Keratinocyte (primary cell): ENCODE data around the gene LTBP3. TPM values are rescaled to one million over a fixed set of nuclear protein-coding genes. Genes with fewer than 3 reads are reported as not detected.

ENCODE experiments used
- DNase-seq: peaks from one replicate; pipeline ENCODE4 v3.0.0-alpha.2; 2011; ENCODE audit warnings: low read depth, missing footprints, low spot score
- FAIRE-seq: peaks from 2 replicates; lab custom pipeline; 2011; peaks lifted over from hg19 to GRCh38; lab: Jason Lieb, UNC
- H2AFZ ChIP-seq: 2 replicates; pipeline ENCODE4 v1.6.0; 2012; ENCODE audit warnings: low read length, control low read depth, inconsistent platforms; ENCODE audit not compliant: control insufficient read depth
- H3K27ac ChIP-seq: 2 replicates; pipeline ENCODE4 v1.5.1; 2011; ENCODE audit warnings: low read length; ENCODE audit not compliant: control insufficient read depth, insufficient read depth
- H3K27me3 ChIP-seq: 3 replicates; pipeline ENCODE4 v1.6.0; 2011; ENCODE audit warnings: low read length; ENCODE audit not compliant: control insufficient read depth, insufficient read depth; ENCODE audit errors: extremely low read depth
- H3K36me3 ChIP-seq, 2 experiments: 2 replicates in 1 of 2; 3 replicates in 1 of 2; pipeline ENCODE4 v1.5.1; 2011; ENCODE audit warnings: low read length in 2 of 2, mild to moderate bottlenecking in 1 of 2; ENCODE audit not compliant: control insufficient read depth in 2 of 2, insufficient read depth in 2 of 2; ENCODE audit errors: extremely low read depth in 1 of 2
- H3K4me1 ChIP-seq: 3 replicates; pipeline ENCODE4 v1.5.1; 2011; ENCODE audit warnings: low read length; ENCODE audit not compliant: control insufficient read depth, insufficient read depth; ENCODE audit errors: extremely low read depth
- H3K4me2 ChIP-seq: 3 replicates; pipeline ENCODE4 v1.6.0; 2011; ENCODE audit warnings: low read depth, low read length; ENCODE audit not compliant: control insufficient read depth, insufficient read depth; ENCODE audit errors: extremely low read depth
- H3K4me3 ChIP-seq, 3 experiments: fragments of 200-600 bp in 1 of 3; sonication (generic) in 1 of 3; 2 replicates in 2 of 3; 3 replicates in 1 of 3; pipeline ENCODE4 v1.5.1; 2011 to 2016; ENCODE audit warnings: low read length in 3 of 3, mild to moderate bottlenecking in 3 of 3, control low read depth in 2 of 3, inconsistent platforms in 1 of 3, low read depth in 1 of 3, mixed read lengths in 1 of 3, mixed run types in 1 of 3, moderate library complexity in 1 of 3; ENCODE audit not compliant: control insufficient read depth in 2 of 3, insufficient read depth in 2 of 3; ENCODE audit errors: extremely low read depth in 1 of 3
- H3K79me2 ChIP-seq: 2 replicates; pipeline ENCODE4 v1.6.0; 2012; ENCODE audit warnings: low read length; ENCODE audit not compliant: control insufficient read depth, insufficient read depth
- H3K9ac ChIP-seq: 3 replicates; pipeline ENCODE4 v1.6.0; 2011; ENCODE audit warnings: low read length; ENCODE audit not compliant: control insufficient read depth, insufficient read depth; ENCODE audit errors: extremely low read depth
- H3K9me1 ChIP-seq: 3 replicates; pipeline ENCODE4 v1.6.0; 2011; ENCODE audit warnings: low read length; ENCODE audit not compliant: control insufficient read depth, insufficient read depth; ENCODE audit errors: extremely low read depth
- H3K9me3 ChIP-seq: 2 replicates; pipeline ENCODE4 v1.5.1; 2012; ENCODE audit warnings: low read depth, low read length; ENCODE audit not compliant: control insufficient read depth
- H4K20me1 ChIP-seq: 3 replicates; pipeline ENCODE4 v1.6.0; 2011; ENCODE audit warnings: low read length; ENCODE audit not compliant: control insufficient read depth, insufficient read depth; ENCODE audit errors: extremely low read depth
- EZH2 ChIP-seq: IDR thresholded peaks from one replicate; pipeline ENCODE4 v1.6.1; 2012; ENCODE audit warnings: inconsistent platforms, mild to moderate bottlenecking, low read length, moderate library complexity
- dilution Hi-C: fragments of 300-500 bp; cut with MboI; formaldehyde crosslinking; loops from one replicate; pipeline ENCODE4 v1.7.0; 2020; ENCODE audit warnings: low sequenced_read_pairs; ENCODE audit not compliant: extremely low pct_ligation_motif_present
- polyA plus RNA-seq, 5 experiments: library from polyadenylated mRNA; depleted of rRNA in 3 of 5; stranded (reverse) in 3 of 5; stranded (forward) in 1 of 5; unstranded in 1 of 5; fragments of >200 nt; gene quantifications; 1 replicate in 1 of 5; 2 replicates in 3 of 5; 3 replicates in 1 of 5; pipeline versions ENCODE4 v1.2.1 to v1.2.3, GENCODE V29; 2011 to 2012; ENCODE audit warnings: missing spikeins in 2 of 5, low read depth in 1 of 5, low replicate concordance in 1 of 5
- TF ChIP-seq, protein P1 (sequence below), 3 experiments: IDR thresholded peaks in 1 of 3; conservative IDR thresholded peaks in 1 of 3; optimal IDR thresholded peaks in 1 of 3; 2 replicates in 2 of 3; 3 replicates in 1 of 3; pipeline versions ENCODE3 to v1.5.1; 2011; ENCODE audit warnings: low read length in 3 of 3, mild to moderate bottlenecking in 3 of 3, moderate library complexity in 2 of 3, control low read depth in 1 of 3, inconsistent platforms in 1 of 3; ENCODE audit not compliant: insufficient read depth in 2 of 3; ENCODE audit errors: extremely low read depth in 1 of 3

The LTBP3 gene
- polyA plus RNA-seq, 1 donor (not counting 4 experiments of a cell fraction or from before 2014, with no cell fraction given) = 9.1 TPM

DNA sequence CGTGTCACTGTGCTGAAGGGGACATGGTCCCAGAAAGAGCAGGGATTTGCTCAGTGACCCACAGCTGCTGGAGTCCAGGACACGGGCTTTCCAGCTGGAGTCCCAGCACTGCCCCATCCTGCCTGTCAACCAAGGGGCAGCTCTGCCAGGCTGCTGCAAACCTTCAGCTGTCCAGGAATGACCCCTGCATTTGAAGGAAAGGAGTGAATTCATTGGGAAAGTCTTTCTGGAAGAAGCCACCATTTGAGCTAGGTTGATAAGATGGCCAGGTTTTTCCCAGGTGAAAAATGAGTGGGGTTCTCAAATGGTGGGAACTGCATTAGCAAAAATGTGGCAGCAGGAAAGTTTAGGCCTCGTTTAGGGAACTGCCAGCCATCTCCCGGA is 28.1 kb upstream of the LTBP3 start:
- Histone ChIP-seq H3K79me2 (no peaks in the 10 kb centered on the region), H3K9me1 (no peaks in the 10 kb centered on the region), H3K4me3 (no peak overlapping the region), H3K9ac (no peak overlapping the region), H3K4me1 (peaks cover 10% of the 10 kb centered on the region), H3K27ac (no peak overlapping the region), H3K9me3 (no peaks in the 10 kb centered on the region), H4K20me1 (peaks cover 4% of the 10 kb centered on the region), H3K4me2 (no peak overlapping the region), H3K27me3 (no peaks in the 10 kb centered on the region), H3K36me3 (peaks cover 9 to 19% of the 10 kb centered on the region in 2 experiments), H2AFZ (no peak overlapping the region)
- DNase-seq = no peak
- no peak for TF ChIP-seq EZH2
- no peak for FAIRE-seq
- dilution Hi-C loops = no loop called here

DNA sequence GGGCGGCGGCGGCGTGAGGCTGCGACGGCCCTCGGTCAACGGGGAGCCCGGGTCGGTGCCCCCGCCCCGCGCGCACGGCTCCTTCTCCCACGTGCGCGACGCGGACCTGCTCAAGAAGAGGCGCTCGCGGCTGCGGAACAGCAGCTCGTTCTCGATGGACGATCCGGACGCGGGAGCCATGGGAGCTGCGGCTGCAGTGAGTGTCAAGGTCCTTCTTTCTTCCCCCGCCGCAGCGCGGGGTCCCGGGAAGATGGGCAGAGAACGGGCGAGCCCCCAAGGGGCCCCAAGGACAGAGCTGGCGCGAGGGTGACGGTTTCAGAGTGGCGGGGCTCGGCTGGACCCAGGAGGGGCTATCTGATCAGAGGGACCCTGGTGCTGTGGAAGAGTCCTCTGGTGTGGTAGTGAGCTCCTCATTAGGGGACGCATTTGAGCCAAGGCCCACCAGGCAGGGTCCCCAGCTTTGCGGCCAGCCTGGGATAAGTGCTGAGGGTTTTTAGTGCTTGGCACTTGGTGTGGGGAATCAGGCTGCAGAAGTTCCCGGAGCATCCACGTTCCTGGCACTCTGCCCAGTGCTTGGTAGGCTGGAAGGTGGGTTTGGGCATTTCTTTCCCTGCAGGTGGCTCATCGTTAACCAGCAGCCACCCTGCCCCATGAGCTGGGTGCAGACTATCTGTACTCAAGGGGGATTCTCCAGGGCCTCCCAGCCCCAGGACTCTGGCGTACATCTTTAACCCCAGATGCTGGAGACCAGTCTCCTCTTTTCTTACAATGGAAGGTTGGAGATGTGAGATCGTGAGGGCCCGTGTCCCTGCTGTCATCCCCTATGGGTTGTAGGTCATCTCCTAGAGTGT is 27.5 kb upstream of the LTBP3 start:
- DNase-seq = no peak
- H4K20me1 ChIP-seq = peaks cover 4% of the 10 kb centered on the region
- no peaks in the 10 kb centered on the region for H3K27me3 ChIP-seq
- peaks cover 10% of the 10 kb centered on the region for H3K4me1 ChIP-seq
- FAIRE-seq = no peak
- H3K79me2 ChIP-seq = no peaks in the 10 kb centered on the region
- no peak overlapping the region for H3K27ac ChIP-seq
- dilution Hi-C loops = no loop called here
- H2AFZ ChIP-seq = no peak overlapping the region
- H3K36me3 ChIP-seq = peaks cover 11 to 18% of the 10 kb centered on the region in 2 experiments
- no peak overlapping the region for H3K4me2 ChIP-seq
- H3K9me3 ChIP-seq = no peaks in the 10 kb centered on the region
- no peak overlapping the region for H3K9ac ChIP-seq
- no peak overlapping the region for H3K4me3 ChIP-seq
- H3K9me1 ChIP-seq = no peaks in the 10 kb centered on the region
- TF ChIP-seq, protein P1, sequence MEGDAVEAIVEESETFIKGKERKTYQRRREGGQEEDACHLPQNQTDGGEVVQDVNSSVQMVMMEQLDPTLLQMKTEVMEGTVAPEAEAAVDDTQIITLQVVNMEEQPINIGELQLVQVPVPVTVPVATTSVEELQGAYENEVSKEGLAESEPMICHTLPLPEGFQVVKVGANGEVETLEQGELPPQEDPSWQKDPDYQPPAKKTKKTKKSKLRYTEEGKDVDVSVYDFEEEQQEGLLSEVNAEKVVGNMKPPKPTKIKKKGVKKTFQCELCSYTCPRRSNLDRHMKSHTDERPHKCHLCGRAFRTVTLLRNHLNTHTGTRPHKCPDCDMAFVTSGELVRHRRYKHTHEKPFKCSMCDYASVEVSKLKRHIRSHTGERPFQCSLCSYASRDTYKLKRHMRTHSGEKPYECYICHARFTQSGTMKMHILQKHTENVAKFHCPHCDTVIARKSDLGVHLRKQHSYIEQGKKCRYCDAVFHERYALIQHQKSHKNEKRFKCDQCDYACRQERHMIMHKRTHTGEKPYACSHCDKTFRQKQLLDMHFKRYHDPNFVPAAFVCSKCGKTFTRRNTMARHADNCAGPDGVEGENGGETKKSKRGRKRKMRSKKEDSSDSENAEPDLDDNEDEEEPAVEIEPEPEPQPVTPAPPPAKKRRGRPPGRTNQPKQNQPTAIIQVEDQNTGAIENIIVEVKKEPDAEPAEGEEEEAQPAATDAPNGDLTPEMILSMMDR (optimal IDR thresholded peaks at IDR 0.05 in 1 of 3, IDR thresholded peaks at IDR 0.05 in 1 of 3, conservative IDR thresholded peaks at IDR 0.05 in 1 of 3; ENCODE audit: extremely low read depth in 1 of 3, insufficient read depth in 2 of 3, low read length in 3 of 3) = no peak
- TF ChIP-seq EZH2 = no peak
